HepG2 (cell line): Measurements from ENCODE around the gene AK3. TPM values are rescaled to one million over a fixed set of nuclear protein-coding genes. Genes with fewer than 3 reads are reported as not detected.

Source experiments
- HMG20B ChIP-seq: conservative IDR thresholded peaks from 2 replicates; pipeline ENCODE4 v1.6.1; 2016; ENCODE audit warnings: missing genetic modification reagents, missing compliant biosample characterization
- POLR2AphosphoS5 ChIP-seq: IDR thresholded peaks from 2 replicates; pipeline ENCODE4 v1.6.1; 2012; ENCODE audit warnings: low read depth, low read length
- PREB ChIP-seq: sonication (generic); formaldehyde crosslinking; IDR thresholded peaks from 2 replicates; pipeline ENCODE4 v1.4.0; 2020; ENCODE audit warnings: missing genetic modification reagents
- RFX5 ChIP-seq: IDR thresholded peaks from 2 replicates; pipeline ENCODE4 v1.6.1; 2011; ENCODE audit warnings: low read depth, low read length, improper control_type of control experiment
- SMC3 ChIP-seq: IDR thresholded peaks from 2 replicates; pipeline ENCODE4 v1.6.1; 2011; ENCODE audit warnings: low read length, improper control_type of control experiment
- ZHX1 ChIP-seq: sonication (generic); formaldehyde crosslinking; IDR thresholded peaks from 2 replicates; pipeline ENCODE4 v1.8.1; 2022; ENCODE audit warnings: low read depth, mild to moderate bottlenecking, missing genetic modification reagents
- ZNF281 ChIP-seq: sonication (generic); formaldehyde crosslinking; IDR thresholded peaks from 2 replicates; pipeline ENCODE4 v1.4.0; 2020; ENCODE audit warnings: missing genetic modification reagents, borderline replicate concordance
- ZNF484 ChIP-seq: sonication (generic); formaldehyde crosslinking; IDR thresholded peaks from 2 replicates; pipeline ENCODE4 v1.5.1; 2020; ENCODE audit warnings: mild to moderate bottlenecking, low read depth, missing genetic modification reagents, borderline replicate concordance
- ZNF563 ChIP-seq: sonication (generic); formaldehyde crosslinking; IDR thresholded peaks from 2 replicates; pipeline ENCODE4 v1.8.0; 2022; ENCODE audit warnings: mild to moderate bottlenecking, moderate library complexity, missing genetic modification reagents
- ZNF597 ChIP-seq: sonication (generic); formaldehyde crosslinking; IDR thresholded peaks from 2 replicates; pipeline ENCODE4 v1.5.0; 2020; ENCODE audit warnings: missing genetic modification reagents
- ZNF740 ChIP-seq: sonication (generic); formaldehyde crosslinking; IDR thresholded peaks from 2 replicates; pipeline ENCODE4 v1.4.0; 2020; ENCODE audit warnings: missing genetic modification reagents
- polyA plus RNA-seq, 8 experiments: library from polyadenylated mRNA; depleted of rRNA in 3 of 8; stranded (reverse) in 7 of 8; unstranded in 1 of 8; fragments of >200 nt; fragmentation: Illumina TruSeq in 4 of 8; extraction: Trizol in 4 of 8; gene quantifications; 2 replicates each; pipeline versions ENCODE4 v1.2.1 to v1.2.3, GENCODE V29; 2011 to 2016; ENCODE audit warnings: low read depth in 4 of 8, missing spikeins in 1 of 8, mixed read lengths in 1 of 8; ENCODE audit not compliant: insufficient read depth in 1 of 8
- total RNA-seq, 5 experiments: library from RNA; depleted of rRNA; stranded (reverse); fragments of >200 nt; fragmentation: Illumina TruSeq; extraction: Trizol; gene quantifications; 2 replicates each; pipeline ENCODE4 v1.2.3, GENCODE V29; 2016; ENCODE audit warnings: low read depth in 1 of 5

Gene AK3
- total and polyA plus RNA-seq, 2 of the 13 experiments (the other 11 are each of a cell fraction or from before 2014, with no cell fraction given): 76.8 to 109 TPM

GRCh38 chr9:4769321-4770080 is 28.5 kb upstream of the AK3 start (continued):
- TF ChIP-seq ZNF281 (CRISPR knock-in tag) (no peak), SMC3 (no peak), ZNF563 (CRISPR knock-in tag) (no peak), ZHX1 (CRISPR knock-in tag) (no peak), HMG20B (no peak), ZNF484 (CRISPR knock-in tag) (no peak), PREB (CRISPR knock-in tag) (no peak), RFX5 (no peak), ZNF740 (CRISPR knock-in tag) (no peak), ZNF597 (CRISPR knock-in tag) (no peak), POLR2AphosphoS5 (no peak)
- TF ChIP-seq, all 625 proteins: peak for 0
